GM13977 (cell line): ENCODE results near the gene ZNF536.

ENCODE experiments used
- DNase-seq: peaks from one replicate; pipeline ENCODE4 v3.0.0; 2012; ENCODE audit warnings: low spot score
- in situ Hi-C: fragments of 300-500 bp; cut with MboI; formaldehyde crosslinking; loops from one replicate; pipeline ENCODE4 v1.12.0; 2022; ENCODE audit warnings: low sequenced_read_pairs, low pct_unique_long_range_greater_than_20kb, mixed read lengths, inconsistent platforms; ENCODE audit not compliant: unreplicated experiment
- TF ChIP-seq, protein P1 (sequence below): IDR thresholded peaks from 2 replicates; pipeline ENCODE4 v1.5.1; 2012; ENCODE audit warnings: mild to moderate bottlenecking, control low read depth; ENCODE audit not compliant: insufficient read depth; ENCODE audit errors: extremely low read depth, missing control alignments

ZNF536 gene

DNA sequence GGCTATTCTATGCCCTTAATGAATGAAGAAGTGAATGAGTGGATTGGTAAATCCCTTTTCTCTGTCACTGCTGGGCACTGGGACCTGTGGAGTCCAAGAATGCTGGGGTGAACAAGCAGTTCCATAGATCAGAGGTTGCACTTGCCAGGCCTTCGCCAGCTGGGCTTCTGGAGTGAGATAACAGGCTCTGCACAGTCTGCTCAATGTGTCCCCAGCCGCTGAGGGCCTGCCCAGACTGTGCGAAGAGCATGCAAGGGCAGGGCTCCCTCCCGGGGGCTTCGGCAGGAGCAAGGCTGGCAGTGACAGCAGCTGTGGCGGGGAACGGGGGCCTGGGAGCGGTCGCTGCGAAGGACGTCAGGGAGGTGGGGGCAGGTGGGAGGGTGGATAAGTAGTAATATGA lies 51.3 kb downstream of the ZNF536 start:
- in situ Hi-C loops: no loop called here
- TF ChIP-seq, protein P1, sequence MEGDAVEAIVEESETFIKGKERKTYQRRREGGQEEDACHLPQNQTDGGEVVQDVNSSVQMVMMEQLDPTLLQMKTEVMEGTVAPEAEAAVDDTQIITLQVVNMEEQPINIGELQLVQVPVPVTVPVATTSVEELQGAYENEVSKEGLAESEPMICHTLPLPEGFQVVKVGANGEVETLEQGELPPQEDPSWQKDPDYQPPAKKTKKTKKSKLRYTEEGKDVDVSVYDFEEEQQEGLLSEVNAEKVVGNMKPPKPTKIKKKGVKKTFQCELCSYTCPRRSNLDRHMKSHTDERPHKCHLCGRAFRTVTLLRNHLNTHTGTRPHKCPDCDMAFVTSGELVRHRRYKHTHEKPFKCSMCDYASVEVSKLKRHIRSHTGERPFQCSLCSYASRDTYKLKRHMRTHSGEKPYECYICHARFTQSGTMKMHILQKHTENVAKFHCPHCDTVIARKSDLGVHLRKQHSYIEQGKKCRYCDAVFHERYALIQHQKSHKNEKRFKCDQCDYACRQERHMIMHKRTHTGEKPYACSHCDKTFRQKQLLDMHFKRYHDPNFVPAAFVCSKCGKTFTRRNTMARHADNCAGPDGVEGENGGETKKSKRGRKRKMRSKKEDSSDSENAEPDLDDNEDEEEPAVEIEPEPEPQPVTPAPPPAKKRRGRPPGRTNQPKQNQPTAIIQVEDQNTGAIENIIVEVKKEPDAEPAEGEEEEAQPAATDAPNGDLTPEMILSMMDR: no peak
- no peak for DNase-seq

- TF ChIP-seq, protein P1: no peak
- no peak for DNase-seq
- in situ Hi-C loops: no loop called here
These were observed 54.0 kb downstream of the ZNF536 start for GRCh38 chr19:30425885-30426838.

GRCh38 chr19:30426864-30427263 lies 54.7 kb downstream of the ZNF536 start:
- TF ChIP-seq, protein P1: no peak
- in situ Hi-C loops: no loop called here
- no peak for DNase-seq

GRCh38 chr19:30428092-30428680 lies 56.0 kb downstream of the ZNF536 start:
- in situ Hi-C loops: no loop called here
- TF ChIP-seq, protein P1: no peak
- no peak for DNase-seq

GRCh38 chr19:30428844-30429243 lies 56.7 kb downstream of the ZNF536 start:
- in situ Hi-C loops: no loop called here
- no peak for DNase-seq
- TF ChIP-seq, protein P1: no peak

DNA sequence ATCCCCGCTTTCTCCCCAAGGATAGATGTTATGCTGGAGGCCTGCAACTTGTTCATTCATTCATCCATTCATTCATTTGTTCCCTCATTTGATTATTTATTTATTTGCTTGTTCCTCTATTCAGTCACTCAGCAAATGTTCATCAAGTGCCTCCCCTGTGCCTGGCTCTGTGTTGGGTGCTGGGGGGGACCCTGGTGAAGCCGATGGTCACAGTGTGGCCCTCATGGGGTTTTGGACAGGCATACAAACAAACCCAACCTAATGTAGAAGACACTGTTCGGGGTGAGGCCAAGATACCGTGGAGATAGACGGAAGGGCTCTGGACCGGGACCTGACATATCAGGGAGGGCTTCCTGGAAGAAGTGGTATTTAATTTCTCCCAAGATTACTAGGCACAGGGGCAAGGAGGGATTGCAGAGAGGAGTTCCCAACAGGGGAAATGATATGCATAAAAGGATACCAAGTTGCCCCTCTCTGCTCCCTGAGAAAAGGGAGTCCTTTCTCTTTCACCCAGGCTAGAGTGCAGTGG lies 58.1 kb downstream of the ZNF536 start:
- in situ Hi-C loops: no loop called here
- TF ChIP-seq, protein P1: no peak
- no peak for DNase-seq
